Activated CD4-positive, CD25-positive, alpha-beta regulatory T cell treated with anti-CD3 and anti-CD28 coated beads, Interleukin-2, amount 50 U/mL, for 72 hours (primary cell): ENCODE measurements around the gene NFIA.

Source experiments
- DNase-seq: peaks from one replicate; pipeline ENCODE4 v3.0.0; 2021

NFIA gene

DNA sequence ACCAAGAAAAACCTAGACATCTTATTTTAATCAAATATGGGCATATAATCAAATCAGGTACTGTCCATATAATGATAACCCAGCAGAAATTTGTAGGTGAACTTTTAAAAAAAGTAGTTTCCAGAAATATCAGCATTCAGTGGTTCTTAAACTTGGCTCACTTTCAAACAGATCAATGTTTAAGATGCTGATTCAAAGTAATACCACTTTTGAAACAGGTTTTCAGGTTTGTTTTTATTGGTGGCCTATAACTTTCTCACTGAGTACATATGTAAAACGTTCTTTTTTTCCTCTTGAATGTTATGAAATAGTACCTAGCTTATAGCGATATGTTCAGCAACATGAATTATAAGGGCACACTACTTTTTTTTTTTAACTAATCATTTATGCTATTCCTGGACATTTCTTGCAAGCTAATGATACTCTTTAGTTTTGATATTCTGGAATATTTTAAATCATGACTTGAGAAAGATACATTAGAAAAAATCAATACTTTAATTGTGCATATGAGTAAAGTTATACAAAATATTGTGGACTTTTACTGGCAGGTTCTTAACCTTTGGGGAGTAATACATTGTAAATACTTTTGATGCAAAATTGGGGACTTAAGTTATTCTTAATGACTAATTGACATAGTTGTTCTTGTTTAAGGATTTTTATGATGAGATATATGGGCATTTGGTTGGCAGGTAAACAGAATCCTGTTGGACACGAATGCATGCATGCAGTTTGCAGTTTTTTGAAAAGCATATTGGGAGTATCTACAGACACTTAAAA lies 3.0 kb downstream of the NFIA start:
- DNase-seq: no peak

DNA sequence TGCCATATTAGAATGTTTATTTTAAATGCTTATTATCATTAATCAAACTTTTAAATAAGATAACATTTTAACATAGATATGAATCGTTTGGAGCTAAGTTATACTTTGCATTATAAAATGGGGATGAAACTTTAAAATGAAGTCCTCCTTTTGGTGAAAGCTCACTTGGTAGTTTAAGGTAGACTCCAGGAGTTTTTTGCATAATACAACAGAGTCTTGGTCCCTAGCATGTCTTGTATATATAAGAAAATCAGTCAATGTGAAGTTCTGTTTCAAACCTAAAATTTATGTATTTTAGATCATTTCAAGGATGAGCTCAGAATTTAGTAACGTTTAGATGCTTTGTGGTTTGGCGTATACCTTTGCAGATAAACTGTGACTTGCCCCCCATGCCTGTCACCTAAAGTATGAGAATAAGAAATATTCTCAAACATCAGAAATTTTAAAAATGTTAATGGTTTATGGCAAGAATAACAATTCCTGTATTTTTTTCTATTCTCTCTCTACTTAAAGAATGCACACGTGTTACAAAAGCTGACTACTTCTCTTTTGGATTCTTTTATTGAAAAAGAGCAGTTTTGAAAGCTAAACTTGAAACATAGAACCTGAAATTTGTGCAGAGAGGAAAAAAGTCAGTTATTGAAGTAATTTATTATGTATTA lies 3.8 kb downstream of the NFIA start:
- no peak for DNase-seq

DNA sequence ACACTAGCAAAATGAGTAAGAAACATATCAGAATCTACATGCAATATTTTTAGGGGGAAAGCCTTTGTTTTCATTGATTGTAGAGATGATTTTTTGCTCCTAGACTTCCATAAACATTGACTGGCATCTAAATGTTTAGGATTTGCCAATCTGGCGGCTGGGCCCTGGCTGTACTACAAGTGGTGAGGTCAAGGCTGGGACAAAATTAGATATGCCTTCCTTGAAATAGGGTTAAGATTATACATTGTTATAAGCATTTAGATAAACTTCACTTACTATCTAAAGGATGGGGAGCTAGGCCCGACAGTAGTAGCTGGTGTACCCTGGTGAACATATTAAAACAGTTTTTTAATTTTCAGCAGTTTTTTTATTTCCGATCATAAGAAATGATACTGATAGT lies 5.2 kb downstream of the NFIA start:
- no peak for DNase-seq

DNA sequence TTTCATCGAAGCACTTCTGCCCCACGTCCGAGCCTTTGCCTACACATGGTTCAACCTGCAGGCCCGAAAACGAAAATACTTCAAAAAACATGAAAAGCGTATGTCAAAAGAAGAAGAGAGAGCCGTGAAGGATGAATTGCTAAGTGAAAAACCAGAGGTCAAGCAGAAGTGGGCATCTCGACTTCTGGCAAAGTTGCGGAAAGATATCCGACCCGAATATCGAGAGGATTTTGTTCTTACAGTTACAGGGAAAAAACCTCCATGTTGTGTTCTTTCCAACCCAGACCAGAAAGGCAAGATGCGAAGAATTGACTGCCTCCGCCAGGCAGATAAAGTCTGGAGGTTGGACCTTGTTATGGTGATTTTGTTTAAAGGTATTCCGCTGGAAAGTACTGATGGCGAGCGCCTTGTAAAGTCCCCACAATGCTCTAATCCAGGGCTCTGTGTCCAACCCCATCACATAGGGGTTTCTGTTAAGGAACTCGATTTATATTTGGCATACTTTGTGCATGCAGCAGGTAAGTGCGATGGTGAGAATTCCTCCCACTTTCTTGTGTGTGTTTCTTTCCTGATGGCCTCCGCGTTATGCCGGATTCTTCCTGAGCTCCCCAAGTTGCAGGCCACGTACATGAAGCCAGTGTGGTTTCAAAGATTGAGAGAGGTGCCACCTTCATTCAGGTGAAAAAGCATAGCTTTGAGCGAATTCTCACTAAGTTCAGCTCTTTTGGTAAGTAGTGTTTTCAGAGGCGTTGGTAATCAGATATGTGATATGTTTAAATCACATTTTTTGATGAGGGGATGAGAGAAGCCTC lies 6.0 kb downstream of the NFIA start:
- DNase-seq: no peak

DNA sequence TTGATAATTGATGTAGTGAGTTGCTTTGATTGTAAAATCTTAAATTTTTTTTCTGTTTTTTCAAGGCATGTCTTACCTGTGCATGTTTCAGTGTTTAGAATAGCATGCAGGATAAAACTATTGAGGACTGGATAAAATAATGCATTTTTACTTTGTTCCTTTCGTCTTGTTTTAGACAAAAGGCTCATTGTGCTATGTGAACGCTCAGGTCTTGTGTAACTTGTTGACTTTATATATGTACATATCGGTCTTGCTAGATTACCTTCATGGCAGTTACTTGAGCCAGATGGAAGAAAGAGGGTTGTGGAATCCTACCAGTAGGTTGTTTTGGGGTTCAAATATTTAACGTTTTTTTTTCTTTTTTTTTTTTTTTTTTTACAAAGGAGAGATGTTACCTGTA lies 7.0 kb downstream of the NFIA start:
- DNase-seq: no peak

DNA sequence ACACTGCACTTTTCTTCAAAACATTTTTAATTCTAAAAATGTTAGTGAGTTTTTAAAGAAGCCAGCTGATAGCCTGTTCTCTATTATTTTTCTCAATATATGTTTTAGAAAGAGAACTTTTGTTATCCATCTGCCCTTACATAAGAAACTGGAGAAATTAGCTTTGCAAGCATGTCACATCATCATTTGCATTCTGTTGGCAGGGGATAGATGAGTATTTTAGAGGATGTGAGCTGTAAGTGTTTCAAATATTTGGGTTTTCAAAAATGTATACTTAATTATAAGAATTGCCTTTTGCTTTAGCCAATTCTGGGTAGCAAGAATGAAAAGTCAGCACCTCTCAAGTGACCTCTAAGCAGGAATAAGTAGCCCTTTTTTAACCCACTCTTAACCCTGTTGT lies 7.4 kb downstream of the NFIA start:
- no peak for DNase-seq

DNA sequence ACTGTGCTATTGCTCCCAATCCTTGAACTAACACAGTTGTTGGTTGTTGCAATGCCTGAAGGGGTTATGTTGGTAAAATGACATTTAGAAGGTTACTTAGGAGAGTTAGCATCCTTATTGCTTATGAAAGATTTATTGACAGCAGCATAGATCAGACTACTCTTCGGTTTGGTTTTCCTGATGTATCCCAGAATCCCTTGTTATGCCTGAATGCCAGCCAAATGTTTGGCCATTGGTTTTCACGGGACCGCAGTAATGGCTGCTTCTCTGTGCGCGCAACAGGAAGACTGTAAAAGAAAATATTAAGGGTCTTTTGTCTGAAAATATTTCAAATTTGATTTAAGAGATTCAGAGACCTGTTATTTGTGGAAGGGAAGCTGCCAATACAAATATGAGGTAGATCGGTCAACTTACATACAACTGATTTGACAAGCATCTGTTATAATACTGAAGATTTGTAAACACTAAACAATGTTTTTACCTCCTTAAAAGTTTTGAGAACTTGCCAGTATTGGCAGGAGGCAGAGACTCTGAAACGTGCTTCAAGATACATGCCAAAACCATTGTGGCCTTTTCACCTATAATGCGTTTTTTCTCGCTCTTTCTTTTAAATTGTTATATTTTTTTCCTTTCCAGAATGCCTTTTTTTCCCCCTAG lies 8.3 kb downstream of the NFIA start:
- DNase-seq: no peak

DNA sequence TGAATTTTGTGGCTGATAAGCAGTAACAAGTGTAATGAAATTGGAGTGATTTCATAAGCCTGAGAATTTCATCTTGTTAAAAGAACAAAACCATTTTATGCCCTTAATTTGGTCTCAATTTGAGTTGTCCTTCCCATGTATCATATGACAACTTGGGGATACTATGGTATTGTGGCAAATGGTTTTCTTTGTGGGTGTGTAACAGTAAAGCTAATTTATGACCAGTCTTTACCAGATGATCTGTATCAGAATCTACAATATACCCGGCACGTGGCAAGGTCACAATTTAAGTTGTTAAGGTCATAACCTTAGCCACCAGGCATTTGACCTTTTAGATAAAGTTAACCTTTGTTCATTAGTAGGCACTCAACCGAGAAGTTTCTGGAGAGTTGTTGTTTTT lies 9.1 kb downstream of the NFIA start:
- DNase-seq: no peak

DNA sequence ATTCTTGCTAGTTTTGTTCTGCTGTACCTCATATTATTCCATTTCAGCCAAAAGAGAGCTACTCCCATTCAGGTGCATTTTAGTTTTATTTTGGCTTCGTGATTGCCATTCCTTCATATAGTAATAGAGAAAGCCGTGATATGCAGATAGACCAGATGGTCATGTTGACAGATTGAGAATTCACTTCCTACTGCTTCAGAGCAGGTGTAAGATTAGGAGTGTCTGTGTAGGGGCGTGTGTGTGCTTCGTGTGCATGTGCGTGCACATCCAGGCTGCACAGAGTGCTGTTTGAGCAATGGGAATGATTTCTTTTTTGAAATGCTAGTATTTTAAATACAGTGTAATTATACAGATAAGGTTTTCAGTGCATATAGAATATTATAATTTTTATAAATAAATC lies 10.3 kb downstream of the NFIA start:
- DNase-seq: no peak

DNA sequence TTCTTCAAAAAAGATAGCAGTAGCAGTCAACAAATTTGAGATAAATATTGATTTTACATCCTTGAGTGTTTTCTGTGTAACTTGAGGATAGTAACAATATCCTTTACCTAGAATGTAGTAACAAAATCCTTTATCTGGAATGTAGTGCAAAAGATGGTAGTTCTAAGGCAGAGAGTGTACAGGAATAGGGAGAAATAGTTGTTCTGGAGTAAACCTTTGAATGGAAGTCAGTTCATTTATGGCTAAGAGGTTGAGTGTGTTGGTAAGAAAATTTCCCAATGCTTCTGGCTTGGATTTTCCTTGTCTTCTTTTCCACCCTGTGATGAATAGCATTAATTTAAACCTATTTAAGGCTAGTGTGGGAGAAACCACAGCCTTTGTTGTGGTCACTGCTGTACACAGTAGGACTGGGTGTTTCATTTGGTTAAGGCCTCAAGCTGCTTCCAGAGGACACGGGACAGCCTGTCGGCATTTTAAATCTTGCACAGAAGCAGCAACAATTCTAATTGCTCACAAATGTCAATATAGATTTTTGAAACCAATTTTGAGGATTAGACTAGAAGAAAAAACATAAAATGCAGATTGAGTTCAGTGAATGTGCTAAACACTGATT lies 11.3 kb downstream of the NFIA start:
- DNase-seq: no peak

DNA sequence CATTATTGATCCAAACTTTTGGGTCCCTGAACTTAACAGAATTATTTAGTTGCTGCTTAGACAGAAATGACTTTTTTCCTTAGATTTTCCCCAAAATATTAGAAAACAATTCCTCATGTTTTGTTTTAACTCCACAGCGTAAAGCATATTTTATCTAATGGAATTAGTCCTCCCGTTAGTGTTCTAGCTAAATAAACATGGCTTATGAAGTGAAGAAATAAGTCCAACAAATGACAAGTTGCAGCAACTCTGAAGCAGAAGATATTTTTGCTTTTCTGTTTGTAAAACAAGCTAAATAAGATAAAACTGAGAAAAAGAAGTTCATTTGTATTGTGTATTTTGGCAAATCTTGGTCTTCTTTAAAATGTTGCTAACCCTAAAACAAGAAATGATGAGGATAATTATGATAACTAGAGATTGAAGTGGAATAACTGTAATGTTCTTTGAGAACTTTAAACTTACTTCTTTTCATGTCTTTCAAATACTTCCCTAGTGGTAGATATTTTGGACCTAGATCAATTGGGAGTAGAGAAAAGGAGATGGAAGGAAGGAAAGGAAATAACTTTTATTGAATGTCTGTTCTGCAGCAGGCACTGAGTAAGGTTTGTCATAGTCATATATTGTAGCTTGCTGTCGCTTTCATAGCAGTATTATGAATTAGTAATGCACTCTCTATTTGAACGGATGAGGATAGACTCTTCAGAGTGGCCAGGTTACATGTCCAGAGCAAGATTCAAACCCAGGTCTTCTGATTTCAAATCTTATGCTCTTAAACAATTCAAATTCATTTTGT lies 12.5 kb downstream of the NFIA start:
- no peak for DNase-seq

DNA sequence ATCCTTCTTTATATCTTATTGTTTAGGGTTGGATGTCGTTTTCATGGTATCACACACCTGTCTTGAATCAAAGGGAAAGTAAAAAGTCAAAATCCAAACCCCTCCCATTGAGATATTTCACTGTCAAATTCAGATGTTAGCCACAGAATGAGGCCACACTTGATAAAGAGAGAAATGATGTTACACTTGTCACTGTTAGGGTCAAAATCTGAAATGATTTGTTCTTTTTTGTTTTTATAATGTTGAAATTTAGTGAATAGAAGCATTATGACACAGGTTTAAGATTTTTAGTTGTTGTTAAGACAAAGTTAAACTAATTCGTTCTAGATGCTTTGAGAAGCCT lies 13.1 kb downstream of the NFIA start:
- DNase-seq: no peak

DNA sequence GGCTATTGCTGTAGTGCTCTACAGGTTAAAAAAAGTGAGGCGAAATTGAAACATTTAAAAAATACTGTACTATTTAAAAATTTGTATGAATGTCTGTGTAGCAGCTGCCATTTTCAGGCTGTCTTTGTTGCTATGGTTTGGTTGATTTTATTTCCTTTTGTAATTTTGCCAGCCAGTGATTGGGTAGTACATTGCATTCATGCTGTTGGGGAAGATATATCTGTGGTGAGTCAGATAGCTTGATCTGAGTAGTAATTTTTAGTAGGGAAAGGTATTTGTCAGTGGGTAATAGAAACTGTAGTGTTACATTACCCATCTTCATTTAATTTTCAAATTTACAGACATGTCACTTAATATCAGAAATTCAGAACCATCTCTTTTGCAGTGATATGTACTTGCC lies 15.0 kb downstream of the NFIA start:
- no peak for DNase-seq

DNA sequence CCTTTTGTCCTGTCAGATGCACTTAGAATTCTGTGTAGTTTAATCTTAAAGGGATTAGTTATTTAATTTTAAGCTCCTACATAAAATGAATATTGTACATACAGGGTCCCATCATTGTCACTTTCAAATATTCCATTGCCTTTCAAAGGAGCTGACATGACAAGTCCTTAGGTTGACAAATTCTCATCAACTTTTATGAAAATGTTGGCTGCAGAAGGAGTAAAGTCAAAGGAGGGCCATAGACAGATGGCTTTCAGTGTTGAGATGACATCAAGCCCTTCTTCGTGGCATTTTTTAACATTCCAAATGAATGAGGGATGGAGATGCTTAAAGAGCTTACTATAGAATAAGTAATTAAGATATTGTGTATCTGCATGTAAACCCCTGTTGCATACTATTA lies 15.4 kb downstream of the NFIA start:
- DNase-seq: no peak

DNA sequence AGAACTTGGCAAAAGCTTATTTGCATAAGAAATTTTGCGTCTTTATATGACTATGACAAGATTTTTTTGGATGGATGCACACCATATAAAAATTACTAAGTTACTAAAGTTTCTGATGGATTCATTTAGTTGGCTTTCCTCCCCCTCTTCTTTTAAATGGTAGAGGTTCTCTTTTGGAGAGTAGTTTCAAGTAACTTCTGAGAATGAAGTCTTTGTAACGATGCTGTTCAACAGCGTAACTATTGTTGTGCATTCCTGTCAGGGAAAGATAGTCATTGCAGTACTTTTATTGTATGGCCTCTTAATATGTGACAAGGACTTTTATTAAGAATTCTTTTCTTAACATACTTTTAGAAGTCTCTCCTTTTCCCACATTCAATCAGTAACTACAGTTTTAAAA lies 16.0 kb downstream of the NFIA start:
- DNase-seq: no peak

DNA sequence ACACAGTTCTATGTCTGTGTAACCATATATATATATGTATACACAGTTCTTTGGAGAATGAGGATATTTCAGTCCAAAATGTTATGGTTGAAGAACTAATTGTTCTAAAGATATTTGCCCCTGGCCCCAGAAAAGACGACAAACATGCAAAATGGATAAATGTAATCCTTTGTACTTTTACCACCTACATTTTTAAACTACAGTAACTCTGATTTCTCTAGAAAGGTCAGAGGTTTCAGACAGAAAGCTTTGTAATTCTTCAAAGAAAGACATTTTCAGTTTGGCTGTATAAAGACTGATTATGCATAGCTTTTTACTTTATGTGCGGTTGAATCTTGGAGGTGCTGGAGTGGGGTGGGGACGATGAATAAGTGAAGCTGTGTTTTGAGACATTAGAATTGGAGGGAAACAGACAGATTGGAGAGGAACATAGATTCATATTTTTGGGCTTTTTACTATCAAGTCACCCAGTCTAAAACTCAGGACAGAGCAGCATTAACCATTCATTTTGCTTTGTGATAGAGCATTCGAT lies 16.6 kb downstream of the NFIA start:
- no peak for DNase-seq

DNA sequence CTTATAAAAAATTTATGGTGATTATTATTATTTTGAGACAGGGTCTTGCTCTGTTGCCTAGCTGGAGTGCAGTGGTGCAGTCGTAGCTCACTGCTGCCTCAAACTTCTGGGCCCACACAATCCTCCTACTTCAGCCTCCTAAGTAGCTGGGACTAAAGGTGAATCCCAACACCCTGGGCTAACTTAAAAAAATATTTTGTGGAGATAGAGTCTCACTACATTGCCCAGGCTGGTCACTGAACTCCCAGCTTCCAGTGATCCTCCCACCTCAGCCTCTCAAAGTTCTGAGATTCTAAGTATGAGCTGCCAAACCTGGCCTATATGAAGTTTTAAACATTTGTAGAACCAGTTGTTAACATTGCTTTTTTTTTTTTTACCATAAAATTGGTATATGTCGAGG lies 18.2 kb downstream of the NFIA start:
- no peak for DNase-seq

DNA sequence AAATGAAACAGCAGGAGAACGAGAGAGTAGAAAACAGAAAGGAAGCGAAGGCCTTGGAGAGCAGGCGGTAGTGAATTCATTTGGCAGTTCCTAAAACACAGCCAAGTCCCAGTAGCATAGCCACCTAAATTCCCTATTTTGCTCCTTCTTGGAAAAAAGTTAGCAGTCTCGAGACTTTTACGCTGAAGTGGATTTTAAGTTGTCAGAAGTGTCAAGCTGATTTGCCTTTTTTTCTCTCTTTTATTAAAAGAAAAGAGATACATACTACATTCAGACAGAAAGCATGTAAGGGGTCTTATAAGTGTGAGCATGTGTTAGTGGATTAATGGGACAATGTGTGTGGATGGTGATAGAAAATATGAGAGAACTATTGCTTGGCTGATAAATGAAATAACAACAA lies 19.2 kb downstream of the NFIA start:
- DNase-seq: no peak

DNA sequence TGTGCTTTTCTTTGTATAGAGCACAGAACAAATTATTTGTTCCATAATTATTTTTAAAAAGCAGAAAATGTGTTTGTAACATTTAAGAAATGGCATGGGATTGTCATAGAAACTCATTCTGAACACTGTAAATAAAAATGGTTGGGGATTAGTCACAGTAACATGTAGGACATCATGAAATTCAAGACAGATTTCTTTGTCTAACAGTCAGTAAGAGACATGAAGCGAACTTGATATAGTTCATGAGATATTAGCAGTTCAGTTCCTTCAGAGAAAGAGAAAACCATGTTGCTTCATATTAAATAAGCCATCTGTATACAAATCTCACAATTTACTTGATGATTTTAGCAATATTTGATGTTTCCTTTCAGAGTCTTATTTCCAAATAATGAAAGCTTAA lies 19.7 kb downstream of the NFIA start:
- no peak for DNase-seq

DNA sequence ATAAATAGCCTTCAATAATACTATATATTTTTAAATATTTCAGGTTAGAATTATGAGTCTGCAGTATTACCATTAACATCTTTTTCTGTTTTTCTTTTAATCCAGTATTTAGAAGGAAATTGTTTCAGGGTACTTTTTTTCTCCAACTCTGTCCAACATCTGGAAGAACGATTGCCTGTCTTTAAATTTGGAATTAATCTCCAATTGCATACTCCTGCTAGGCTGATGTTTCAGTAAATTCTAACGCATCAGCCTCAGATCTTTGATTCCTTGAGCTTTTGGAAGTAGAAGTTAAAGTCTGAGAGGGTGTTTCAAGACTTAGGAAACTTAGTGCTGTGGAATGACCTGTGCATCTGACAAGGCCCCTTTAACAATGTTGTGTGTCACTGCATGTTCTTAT lies 20.3 kb downstream of the NFIA start:
- DNase-seq: no peak

DNA sequence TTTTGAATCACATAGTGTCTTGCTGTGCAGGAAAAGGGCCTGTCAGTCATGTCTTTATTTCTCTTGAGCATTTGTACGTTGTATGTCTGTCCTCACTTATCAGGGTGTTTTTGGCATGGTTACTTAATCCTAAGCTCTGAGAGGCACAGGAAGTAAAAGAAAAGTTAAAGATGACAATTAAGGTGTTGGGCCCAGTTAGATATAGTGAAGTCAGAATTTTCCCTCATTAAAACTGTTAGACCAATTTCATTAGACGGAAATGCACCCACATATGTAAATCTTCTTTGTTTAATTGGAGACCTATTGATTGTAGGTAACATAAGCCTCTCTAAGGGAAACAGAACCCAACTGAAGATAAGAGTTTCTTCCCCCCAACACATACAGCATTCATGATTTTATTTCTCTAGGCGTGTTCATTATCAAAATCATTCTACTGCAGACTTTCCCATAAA lies 21.9 kb downstream of the NFIA start:
- DNase-seq: no peak

DNA sequence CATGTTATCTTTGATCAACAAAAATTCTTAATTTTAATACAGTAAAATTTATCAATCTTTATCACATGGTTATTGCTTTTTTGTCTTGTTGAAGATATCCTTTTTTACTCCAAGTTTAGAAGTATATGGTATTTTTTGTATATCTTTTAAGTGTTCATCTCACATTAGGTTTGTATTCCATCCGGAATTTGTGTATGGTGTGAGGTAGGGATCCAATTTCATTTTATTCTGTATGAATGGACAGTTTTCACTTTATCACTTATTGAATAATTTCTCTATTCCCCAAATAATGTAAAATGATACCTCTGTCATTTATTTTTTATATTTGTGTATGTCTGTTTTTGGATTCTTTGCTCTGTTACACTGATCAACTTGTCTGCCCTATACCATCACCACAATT lies 25.3 kb downstream of the NFIA start:
- DNase-seq: no peak
